Measurements from ENCODE around the gene CLSTN3.

DNA sequence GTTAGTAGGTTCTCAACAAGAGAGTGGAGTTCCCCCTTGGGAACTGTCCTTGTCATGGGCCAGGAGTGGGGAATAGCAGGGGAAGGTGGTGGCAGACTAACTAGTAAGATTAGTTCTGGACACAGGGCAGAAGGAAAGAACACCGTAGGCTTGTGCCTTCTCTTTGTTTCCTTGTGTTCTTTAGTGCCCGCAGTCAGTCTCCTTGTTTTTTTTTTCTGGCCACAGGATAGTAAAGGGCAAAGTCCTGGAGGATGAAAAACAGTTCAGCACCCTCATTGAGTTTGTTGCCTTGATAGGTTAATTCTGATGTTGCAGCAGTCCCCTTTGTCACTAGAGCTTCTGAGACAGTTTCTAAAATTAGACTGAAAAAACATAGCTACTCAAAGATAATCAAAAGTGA lies 67.7 kb downstream of the CLSTN3 start:
- TF ChIP-seq, protein P1, sequence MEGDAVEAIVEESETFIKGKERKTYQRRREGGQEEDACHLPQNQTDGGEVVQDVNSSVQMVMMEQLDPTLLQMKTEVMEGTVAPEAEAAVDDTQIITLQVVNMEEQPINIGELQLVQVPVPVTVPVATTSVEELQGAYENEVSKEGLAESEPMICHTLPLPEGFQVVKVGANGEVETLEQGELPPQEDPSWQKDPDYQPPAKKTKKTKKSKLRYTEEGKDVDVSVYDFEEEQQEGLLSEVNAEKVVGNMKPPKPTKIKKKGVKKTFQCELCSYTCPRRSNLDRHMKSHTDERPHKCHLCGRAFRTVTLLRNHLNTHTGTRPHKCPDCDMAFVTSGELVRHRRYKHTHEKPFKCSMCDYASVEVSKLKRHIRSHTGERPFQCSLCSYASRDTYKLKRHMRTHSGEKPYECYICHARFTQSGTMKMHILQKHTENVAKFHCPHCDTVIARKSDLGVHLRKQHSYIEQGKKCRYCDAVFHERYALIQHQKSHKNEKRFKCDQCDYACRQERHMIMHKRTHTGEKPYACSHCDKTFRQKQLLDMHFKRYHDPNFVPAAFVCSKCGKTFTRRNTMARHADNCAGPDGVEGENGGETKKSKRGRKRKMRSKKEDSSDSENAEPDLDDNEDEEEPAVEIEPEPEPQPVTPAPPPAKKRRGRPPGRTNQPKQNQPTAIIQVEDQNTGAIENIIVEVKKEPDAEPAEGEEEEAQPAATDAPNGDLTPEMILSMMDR (IDR thresholded peaks at IDR 0.05): peak in 1 of 6 experiments; percentile 6
- no peak for TF ChIP-seq POLR2A (IDR thresholded peaks at IDR 0.05)
